Neuron (in vitro differentiated cells): Measurements from ENCODE around the gene COL5A3.

Source experiments
- H2AFZ ChIP-seq: one replicate; pipeline ENCODE4 v1.6.1; 2013; ENCODE audit warnings: low read depth, mild to moderate bottlenecking, inconsistent platforms, low read length, moderate library complexity
- H3K27me3 ChIP-seq: one replicate; pipeline ENCODE4 v1.6.1; 2013; ENCODE audit warnings: low read length; ENCODE audit not compliant: insufficient read depth
- H3K36me3 ChIP-seq: one replicate; pipeline ENCODE4 v1.6.1; 2013; ENCODE audit warnings: low read length; ENCODE audit not compliant: insufficient read depth
- H3K4me1 ChIP-seq: one replicate; pipeline ENCODE4 v1.6.1; 2013; ENCODE audit warnings: low read length; ENCODE audit not compliant: insufficient read depth
- H3K4me3 ChIP-seq: 2 replicates; pipeline ENCODE4 v1.5.1; 2013; ENCODE audit warnings: mild to moderate bottlenecking, low read length, moderate library complexity
- H3K9me3 ChIP-seq: one replicate; pipeline ENCODE4 v1.6.1; 2013; ENCODE audit warnings: low read length

COL5A3 gene

DNA sequence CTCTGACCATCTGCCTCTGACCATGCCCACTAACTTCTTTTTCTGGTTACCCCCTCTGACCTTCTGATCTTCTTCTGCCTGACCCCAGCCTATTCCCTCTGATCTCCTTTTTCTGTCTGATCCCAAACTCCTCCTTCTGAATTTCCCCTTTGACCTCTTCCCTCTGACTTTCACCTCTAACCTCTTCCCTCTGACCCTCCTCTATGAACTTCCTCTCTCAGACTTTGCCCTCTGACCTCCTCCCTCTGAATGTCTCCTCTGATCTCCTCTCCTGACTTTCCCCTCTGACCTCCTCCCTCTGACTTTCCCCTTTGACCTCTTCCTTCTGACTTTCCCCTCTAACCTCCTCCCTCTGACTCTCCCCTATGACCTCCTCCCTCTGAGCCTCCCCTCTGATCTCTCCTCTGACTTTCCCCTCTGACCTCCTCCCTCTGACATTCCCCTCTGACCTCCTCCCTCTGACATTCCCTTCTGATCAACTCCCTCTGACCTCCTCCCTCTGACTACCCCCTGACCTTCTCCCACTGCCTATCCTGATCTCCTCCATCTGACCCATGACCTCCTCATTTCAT lies 3.5 kb downstream of the COL5A3 start:
- Histone ChIP-seq H3K4me1 (peaks cover 23% of the 10 kb centered on the region), H3K27me3 (peaks cover 34% of the 10 kb centered on the region), H3K9me3 (no peaks in the 10 kb centered on the region), H3K36me3 (no peaks in the 10 kb centered on the region), H2AFZ (no peak overlapping the region), H3K4me3 (no peak overlapping the region)

DNA sequence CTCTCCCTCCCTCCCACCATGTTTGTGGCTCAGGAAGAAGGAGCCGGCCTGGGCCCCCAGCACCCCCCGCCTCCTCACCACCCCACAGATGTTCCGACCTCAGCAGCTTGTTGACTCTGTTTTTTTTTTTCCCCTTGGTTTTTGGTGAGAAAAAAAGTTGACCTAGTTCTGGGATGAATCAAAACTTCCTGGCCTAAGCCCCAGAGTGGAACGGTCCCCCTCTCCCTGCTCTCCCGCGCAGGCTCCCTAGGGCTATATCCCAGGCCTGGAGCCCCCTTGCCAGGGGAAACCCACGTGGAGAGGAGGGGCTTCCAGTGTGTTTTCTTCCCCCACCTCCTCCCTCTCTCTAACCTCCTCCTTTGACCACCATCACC lies 4.0 kb downstream of the COL5A3 start:
- Histone ChIP-seq H3K36me3 (no peaks in the 10 kb centered on the region), H3K4me3 (no peak overlapping the region), H3K4me1 (peaks cover 23% of the 10 kb centered on the region), H2AFZ (no peak overlapping the region), H3K27me3 (peaks cover 28% of the 10 kb centered on the region), H3K9me3 (no peaks in the 10 kb centered on the region)

DNA sequence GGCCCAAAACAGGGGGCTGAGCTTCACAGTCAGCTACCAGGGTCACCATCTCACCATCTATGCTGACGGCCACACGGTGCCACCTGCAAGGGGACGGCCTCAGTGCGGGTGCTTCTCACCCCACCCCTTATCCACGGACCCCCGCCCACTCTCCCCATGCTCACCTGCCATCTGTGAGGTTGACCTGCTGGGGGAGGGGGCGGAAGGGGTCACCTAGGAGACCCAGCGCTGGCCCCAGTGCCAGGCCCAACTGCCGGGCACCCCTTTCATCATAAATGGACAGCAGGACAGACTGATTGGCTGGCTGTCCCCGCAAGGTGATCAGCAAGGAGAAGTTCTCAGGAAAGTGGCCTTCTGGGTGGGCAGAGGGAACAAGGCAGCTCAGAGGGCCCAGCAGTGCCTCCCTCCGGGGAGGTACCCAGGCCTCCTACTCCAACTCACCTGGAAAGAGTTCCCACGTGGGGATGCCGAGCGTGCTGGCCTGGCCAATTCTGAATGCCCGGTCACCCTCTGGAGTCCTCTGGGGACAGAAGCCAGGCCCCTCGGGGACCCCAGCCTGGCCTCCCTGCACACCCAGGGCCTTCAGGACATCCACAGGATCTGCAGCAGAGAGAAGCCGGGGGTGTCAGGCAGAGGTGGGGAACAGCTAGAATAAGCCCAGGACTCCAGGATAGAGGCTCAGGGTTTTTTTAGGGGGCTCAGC lies 4.5 kb downstream of the COL5A3 start:
- no peak overlapping the region for H3K4me3 ChIP-seq

DNA sequence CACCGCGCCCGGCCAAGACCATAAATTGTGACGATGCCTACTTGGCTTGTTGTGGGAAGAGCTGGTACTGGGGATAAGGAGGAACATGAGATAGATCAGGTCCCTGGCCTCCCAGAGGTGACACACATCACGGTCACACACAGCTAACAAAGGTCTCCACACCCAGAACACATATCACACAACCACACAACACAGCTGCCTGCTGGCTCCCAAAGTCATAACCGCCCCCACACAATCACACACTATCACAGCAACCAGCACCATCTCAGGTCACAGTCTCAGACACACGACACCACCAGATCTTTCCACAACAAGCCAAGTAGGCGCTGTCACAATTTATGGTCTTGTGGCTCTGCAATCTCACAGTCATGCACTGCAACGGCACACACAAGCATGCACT lies 5.7 kb downstream of the COL5A3 start:
- Histone ChIP-seq H2AFZ (no peak overlapping the region), H3K4me1 (peaks cover 19% of the 10 kb centered on the region), H3K27me3 (peaks cover 13% of the 10 kb centered on the region), H3K9me3 (no peaks in the 10 kb centered on the region), H3K36me3 (no peaks in the 10 kb centered on the region), H3K4me3 (no peak overlapping the region)

More for the DNA sequence above, 4.5 kb downstream of the COL5A3 start:
- Histone ChIP-seq H2AFZ (no peak overlapping the region), H3K36me3 (no peaks in the 10 kb centered on the region), H3K4me1 (peaks cover 23% of the 10 kb centered on the region), H3K27me3 (peaks cover 23% of the 10 kb centered on the region), H3K9me3 (no peaks in the 10 kb centered on the region)

DNA sequence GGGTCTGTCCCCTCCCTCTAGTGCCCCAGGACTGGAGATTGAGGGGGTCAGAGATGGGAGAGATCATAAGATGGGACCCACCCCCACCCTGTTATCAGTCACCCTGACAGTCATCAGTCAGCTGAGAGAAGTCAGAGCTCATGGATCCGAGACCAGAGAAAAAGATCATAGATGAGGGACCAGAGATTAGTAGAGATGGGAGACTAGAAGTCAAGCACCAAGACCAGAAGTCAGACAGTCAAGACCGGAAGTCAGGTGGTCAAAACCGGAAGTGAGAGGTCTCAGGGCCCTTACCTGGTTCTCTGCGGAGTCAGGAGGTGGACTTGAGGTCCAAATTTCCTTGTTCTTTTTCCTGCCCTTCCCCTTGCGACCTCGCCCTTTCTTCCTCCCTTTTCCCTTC lies 7.0 kb downstream of the COL5A3 start:
- no peaks in the 10 kb centered on the region for H3K9me3 ChIP-seq
- H3K36me3 ChIP-seq = no peaks in the 10 kb centered on the region
- no peak overlapping the region for H3K4me3 ChIP-seq
- H3K27me3 ChIP-seq = peaks cover 3% of the 10 kb centered on the region
- no peak overlapping the region for H2AFZ ChIP-seq
- peaks cover 8% of the 10 kb centered on the region for H3K4me1 ChIP-seq

DNA sequence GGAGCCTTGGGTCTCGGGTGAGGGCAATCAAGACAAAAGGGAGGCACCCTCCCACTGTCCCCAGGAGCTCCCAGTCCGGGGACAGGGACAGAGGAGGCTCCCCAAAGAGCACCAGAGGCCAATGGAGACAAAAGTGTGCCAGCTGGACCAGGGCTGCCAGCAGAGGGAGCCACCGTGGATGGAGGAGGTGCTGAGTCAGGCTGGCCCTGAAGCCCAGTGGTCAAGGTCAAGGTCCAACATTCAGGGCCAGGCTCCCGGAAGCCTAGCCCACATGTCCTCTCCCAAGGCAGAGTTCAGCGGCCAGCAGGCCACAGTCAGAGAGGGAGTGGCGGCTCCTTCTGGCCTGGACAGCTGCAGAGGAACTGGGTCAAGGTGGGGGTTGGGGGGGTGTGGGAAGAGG lies 8.4 kb downstream of the COL5A3 start:
- Histone ChIP-seq H3K27me3 (peaks cover 5% of the 10 kb centered on the region), H3K9me3 (no peaks in the 10 kb centered on the region), H3K36me3 (no peaks in the 10 kb centered on the region), H3K4me3 (no peak overlapping the region), H3K4me1 (no peaks in the 10 kb centered on the region), H2AFZ (no peak overlapping the region)

DNA sequence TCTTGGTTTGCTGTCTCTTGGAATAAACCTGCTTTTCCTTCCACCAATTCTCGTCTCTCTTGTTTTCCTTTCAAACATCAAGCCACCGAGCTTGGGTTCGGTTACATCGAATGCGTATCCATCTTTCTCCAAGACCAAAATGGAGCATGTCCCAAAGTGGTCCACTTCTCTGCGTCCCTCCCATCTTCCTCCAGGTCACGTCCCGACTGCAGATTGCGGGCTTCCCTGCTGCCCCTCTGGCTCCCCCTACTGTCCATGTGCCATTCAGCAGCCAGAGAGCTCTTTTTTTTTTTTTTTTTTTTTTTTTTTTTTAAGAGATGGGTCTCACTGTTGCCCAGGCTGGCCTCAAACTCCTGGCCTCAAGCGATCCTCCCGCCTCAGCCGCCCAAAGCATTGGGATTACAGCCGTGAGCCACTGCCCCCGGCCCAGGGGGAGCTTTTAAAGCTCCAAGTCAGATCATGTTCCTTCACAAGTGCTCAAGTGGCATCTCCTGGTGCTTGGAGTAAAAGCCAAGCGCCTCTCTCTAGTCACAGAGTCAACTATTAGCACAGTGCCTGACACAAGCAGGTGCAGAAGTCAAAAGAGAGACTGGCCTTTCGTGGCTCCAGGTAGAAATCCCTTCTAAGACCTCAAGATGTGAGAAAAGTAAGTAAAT lies 10.0 kb downstream of the COL5A3 start:
- Histone ChIP-seq H2AFZ (no peak overlapping the region), H3K36me3 (no peaks in the 10 kb centered on the region), H3K27me3 (peaks cover 6% of the 10 kb centered on the region), H3K9me3 (no peaks in the 10 kb centered on the region), H3K4me1 (no peaks in the 10 kb centered on the region), H3K4me3 (no peak overlapping the region)

DNA sequence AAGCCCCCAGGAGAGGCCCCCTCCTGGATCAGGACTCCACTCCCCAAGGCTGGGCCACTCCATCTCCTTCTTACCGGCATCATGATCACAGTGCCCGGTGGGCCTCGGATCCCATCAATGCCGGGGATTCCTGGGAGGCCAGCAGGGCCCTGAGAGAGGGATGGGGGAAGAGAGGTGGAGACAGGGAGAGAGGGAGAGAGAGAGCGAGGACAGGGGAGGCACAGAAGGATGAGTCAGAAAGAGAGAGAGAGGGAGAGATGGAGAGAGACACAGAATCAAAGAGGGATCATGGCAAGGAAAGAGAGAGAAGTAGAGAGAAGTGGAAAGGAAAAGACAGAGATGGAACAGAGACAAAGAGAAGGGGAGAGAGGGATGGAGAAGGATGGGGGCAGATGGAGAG lies 13.8 kb downstream of the COL5A3 start:
- Histone ChIP-seq H2AFZ (no peak overlapping the region), H3K36me3 (no peaks in the 10 kb centered on the region), H3K9me3 (no peaks in the 10 kb centered on the region), H3K4me3 (no peak overlapping the region), H3K27me3 (peaks cover 3% of the 10 kb centered on the region), H3K4me1 (no peaks in the 10 kb centered on the region)

DNA sequence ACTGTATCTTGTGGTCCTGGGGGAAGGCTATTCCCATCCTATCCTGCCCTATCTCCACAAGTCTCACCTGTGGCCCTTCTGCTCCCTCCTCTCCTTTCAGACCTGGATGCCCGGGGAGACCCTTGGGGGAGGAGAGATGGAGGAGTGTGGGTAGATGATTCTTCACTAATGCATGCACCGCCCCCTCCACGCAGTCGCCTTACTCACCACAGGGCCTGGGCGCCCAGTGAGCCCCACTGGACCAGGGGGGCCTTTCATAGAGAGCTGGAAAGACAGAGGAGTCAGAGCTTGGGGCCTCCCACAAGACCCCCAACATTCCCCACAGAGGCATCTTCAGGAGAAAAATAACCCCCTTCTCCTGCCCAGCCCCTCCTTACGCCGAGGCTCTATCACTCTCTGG lies 14.3 kb downstream of the COL5A3 start:
- H3K27me3 ChIP-seq = peaks cover 3% of the 10 kb centered on the region
- no peak overlapping the region for H2AFZ ChIP-seq
- H3K4me1 ChIP-seq = no peaks in the 10 kb centered on the region
- no peaks in the 10 kb centered on the region for H3K36me3 ChIP-seq
- no peak overlapping the region for H3K4me3 ChIP-seq
- no peaks in the 10 kb centered on the region for H3K9me3 ChIP-seq

DNA sequence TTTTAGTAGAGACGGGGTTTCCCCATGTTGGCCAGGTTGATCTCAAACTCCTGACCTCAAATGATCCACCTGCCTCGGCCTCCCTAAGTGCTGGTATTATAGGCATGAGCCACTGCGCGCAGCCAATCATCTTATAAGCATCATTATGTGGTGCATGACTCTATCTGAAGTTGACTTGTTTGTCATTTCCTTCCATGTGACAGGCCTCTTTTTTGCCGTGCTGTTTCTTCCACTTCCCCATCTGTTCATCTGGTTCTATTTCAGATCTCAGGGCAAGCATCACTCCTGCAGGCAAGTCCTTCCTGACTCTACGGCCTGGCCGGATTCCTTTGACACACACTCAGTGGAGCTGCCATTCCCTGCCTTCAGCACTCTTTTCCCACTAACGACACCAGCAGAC lies 15.2 kb downstream of the COL5A3 start:
- Histone ChIP-seq H2AFZ (no peak overlapping the region), H3K9me3 (no peaks in the 10 kb centered on the region), H3K4me3 (no peak overlapping the region), H3K27me3 (peaks cover 3% of the 10 kb centered on the region), H3K4me1 (no peaks in the 10 kb centered on the region), H3K36me3 (no peaks in the 10 kb centered on the region)

DNA sequence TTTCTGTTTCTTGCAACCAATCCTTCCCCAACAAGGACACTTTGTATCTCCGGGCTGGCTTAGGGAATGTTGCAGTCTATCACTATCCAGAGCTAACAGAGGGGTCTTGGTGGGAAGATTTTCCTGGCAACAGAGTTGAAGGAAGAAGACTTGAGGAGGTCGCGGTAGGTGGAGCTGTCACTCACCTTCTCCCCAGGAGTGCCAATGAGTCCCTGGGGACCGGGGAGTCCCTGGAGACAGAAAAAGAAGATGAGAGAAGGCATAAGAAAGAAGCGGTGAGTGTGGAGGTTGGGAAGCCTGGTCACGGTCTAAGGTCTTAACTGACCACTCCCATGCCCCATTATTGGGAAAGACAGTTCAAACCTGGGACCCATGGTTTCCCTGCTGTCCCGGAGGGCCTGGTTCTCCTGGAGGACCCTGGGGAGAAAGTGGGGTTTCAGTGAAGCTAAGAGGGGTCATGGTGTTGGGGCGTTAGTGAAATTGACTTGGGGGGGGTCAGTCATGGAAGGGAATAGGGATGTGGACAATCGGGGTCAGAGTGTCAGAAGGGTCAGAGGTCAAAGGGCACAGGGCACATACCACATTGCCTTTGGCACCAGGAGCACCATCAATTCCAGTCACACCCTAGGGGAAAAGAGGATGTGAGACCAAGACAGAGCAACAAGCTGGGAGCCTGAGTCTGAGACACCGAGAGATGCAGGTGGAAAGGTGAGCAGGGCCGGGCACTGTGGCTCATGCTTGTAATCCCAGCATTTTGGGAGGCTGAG lies 18.7 kb downstream of the COL5A3 start:
- Histone ChIP-seq H3K4me3 (no peak overlapping the region), H2AFZ (no peak overlapping the region), H3K27me3 (no peaks in the 10 kb centered on the region), H3K36me3 (no peaks in the 10 kb centered on the region), H3K4me1 (peaks cover 9% of the 10 kb centered on the region), H3K9me3 (no peaks in the 10 kb centered on the region)

DNA sequence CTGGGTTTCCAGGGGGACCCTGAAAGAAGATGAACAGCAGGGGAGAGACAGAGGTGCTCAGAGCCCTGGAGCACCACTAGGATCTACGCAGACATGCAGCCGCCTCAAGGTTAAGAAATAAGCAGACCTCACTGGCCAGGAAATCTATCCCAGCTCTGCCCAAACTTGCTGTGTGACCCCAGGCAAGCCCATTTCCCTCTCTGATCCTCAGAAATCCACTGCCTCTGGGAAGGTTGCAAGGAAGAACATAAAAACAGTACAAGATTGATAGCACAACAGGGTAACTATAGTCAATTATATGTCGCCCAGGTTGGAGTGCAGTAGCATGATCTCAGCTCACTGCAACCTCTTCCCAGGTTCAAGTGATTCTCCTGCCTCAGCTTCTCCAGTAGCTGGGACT lies 20.8 kb downstream of the COL5A3 start:
- H3K4me1 ChIP-seq = peaks cover 17% of the 10 kb centered on the region
- H2AFZ ChIP-seq = no peak overlapping the region
- H3K27me3 ChIP-seq = no peaks in the 10 kb centered on the region
- no peak overlapping the region for H3K4me3 ChIP-seq
- no peaks in the 10 kb centered on the region for H3K36me3 ChIP-seq
- no peaks in the 10 kb centered on the region for H3K9me3 ChIP-seq

DNA sequence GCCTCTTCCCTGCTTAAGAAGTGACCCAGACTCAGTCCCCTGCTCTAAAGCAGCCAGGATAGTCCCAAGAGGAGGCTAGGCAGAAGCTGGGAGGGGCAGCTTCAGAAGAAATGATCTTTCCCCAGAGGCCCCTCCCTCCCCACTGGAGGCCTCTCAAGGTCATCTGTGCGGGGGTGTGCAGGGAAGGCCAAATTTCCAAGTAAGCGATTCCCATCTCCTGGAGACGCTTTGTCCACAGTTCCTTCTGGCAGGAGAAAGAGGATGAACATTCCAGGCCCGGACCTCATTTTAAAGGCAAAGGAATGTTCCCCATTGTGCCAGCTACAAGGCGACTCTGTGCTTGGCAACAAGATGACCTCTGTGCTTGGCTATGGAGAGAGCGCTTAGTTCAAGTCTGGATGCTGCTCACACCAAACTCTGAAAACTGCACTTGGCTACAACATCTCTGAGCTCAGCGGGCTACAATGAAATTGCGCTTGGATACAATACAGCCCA lies 23.5 kb downstream of the COL5A3 start:
- no peaks in the 10 kb centered on the region for H3K9me3 ChIP-seq
- H3K27me3 ChIP-seq = no peaks in the 10 kb centered on the region
- H2AFZ ChIP-seq = no peak overlapping the region
- no peaks in the 10 kb centered on the region for H3K36me3 ChIP-seq
- H3K4me1 ChIP-seq = peaks cover 17% of the 10 kb centered on the region
- no peak overlapping the region for H3K4me3 ChIP-seq
